ENCODE data around the gene TAF1L. TPM values are rescaled to one million over a fixed set of nuclear protein-coding genes. Genes with fewer than 3 reads are reported as not detected.

TAF1L gene
- total RNA-seq, 1 donor from 2014 or later = not detected

DNA sequence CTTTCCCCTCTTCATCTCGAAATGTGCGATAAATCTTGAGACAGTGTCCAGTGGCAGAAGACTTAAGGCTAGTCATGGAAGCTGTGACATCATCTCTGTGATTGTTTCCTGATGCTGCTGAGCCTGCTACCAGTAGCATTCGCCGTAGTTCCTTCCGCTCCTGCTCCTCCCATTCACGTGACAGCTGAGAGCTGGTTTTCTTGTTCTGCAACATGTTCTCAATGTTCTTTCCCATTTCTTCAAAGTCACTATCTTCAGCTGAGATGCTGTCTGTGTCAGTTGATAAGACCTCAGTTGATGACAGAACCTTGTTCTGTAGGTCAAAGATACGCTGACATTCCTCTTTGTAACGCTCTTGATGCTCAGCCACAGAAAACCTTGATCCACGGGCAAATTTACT lies 3.5 kb downstream of the TAF1L start:
- no peak overlapping the region for H3K27ac Mint-ChIP-seq
- H3K4me3 Mint-ChIP-seq = no peak overlapping the region
- H3K36me3 Mint-ChIP-seq (ENCODE audit: low read depth) = no peaks in the 10 kb centered on the region
- ChIA-PET POLR2A (no interaction called here), CTCF (no interaction called here)
- no peak for DNase-seq
- no peaks in the 10 kb centered on the region for H3K4me1 Mint-ChIP-seq
- no peaks in the 10 kb centered on the region for H3K27me3 Mint-ChIP-seq
- intact Hi-C loops (cut with micrococcal nuclease) = no loop called here
- H3K9me3 Mint-ChIP-seq = no peaks in the 10 kb centered on the region
- ATAC-seq (ENCODE audit: low read depth) = no peak
- TF ChIP-seq CTCF (IDR thresholded peaks at IDR 0.05) = no peak

DNA sequence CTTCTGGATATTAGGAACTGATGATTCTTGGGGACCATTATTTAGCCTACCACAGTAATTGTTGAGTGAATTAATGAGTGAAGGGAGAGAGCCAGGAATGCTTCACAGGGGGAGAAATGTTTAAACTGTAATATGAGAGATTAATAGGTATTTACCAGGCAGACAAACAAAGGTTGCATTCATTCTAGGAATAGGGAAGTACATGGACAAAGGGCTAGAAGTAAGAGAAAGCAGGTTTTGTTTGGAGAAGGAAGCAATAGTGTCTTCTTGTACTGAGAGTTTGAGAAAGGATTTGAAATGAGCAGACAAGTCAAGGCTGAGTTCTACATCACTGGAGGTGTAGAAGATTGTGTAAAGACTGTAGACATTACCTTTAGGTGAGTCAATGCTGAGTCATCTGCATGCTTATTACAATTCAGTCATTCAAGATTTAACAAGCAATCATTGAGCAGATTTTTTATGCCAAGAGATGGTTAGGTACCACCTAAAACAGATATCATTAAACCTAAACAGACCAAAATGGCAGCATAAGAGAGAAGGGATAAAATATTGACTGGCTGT lies 8.0 kb downstream of the TAF1L start:
- CTCF ChIA-PET = no interaction called here
- ATAC-seq (ENCODE audit: low read depth) (no peak), DNase-seq (no peak)
- intact Hi-C loops (cut with micrococcal nuclease) = no loop called here
- no peak for TF ChIP-seq CTCF (IDR thresholded peaks at IDR 0.05)
- H3K36me3 Mint-ChIP-seq (ENCODE audit: low read depth) = no peaks in the 10 kb centered on the region
- H3K4me3 Mint-ChIP-seq = no peak overlapping the region
- H3K27me3 Mint-ChIP-seq = no peaks in the 10 kb centered on the region
- no peaks in the 10 kb centered on the region for H3K4me1 Mint-ChIP-seq
- POLR2A ChIA-PET = no interaction called here
- H3K27ac Mint-ChIP-seq = no peak overlapping the region
- no peaks in the 10 kb centered on the region for H3K9me3 Mint-ChIP-seq

DNA sequence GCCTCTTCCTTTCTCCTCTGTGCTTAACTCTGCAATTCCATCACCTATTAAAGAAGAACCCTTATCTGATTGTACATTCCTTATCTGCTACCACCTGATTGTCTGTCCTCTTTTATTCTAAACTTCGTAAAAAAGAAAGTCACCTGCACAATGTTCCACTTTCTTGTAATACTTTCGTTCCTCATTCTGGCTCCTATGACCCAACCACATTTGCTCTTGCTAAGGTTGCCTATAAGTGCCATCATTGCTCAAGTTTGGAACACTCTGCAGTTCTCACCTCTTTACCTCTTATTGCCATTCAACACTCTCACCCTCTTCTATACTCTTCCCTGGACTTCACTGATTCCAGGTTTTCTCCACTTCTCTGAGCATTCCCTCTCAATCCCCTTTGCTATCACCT lies 10.1 kb downstream of the TAF1L start:
- DNase-seq (no peak), ATAC-seq (ENCODE audit: low read depth) (no peak)
- Mint-ChIP-seq H3K27ac (no peak overlapping the region), H3K4me3 (no peak overlapping the region), H3K4me1 (no peaks in the 10 kb centered on the region), H3K9me3 (no peaks in the 10 kb centered on the region), H3K27me3 (peaks cover 1% of the 10 kb centered on the region), H3K36me3 (ENCODE audit: low read depth) (no peaks in the 10 kb centered on the region)
- ChIA-PET CTCF (no interaction called here), POLR2A (no interaction called here)
- intact Hi-C loops (cut with micrococcal nuclease) = no loop called here
- no peak for TF ChIP-seq CTCF (IDR thresholded peaks at IDR 0.05)

DNA sequence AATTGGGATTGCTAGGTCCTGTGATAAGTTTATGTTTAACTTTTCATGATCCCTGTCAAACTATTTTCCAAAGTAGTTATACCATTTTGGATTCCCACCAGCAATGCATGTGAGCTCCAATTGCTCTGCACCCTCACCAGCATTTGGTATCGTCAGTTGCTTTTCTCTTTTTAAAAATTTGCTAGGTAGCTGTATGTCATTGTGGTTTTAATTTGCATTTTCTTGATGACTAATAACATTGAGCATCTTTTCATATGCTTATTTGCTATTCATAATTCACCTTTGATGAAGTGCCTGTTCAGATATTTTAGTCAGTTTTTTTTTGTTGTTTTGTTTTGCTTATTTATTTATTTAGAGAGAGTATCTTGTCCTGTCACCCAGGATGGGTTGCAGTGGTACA lies 12.5 kb downstream of the TAF1L start:
- no peaks in the 10 kb centered on the region for H3K36me3 Mint-ChIP-seq (ENCODE audit: low read depth)
- intact Hi-C loops (cut with micrococcal nuclease) = no loop called here
- ATAC-seq (ENCODE audit: low read depth) (no peak), DNase-seq (no peak)
- no peak overlapping the region for H3K4me3 Mint-ChIP-seq
- ChIA-PET POLR2A (no interaction called here), CTCF (no interaction called here)
- TF ChIP-seq CTCF (IDR thresholded peaks at IDR 0.05) = no peak
- no peak overlapping the region for H3K27ac Mint-ChIP-seq
- no peaks in the 10 kb centered on the region for H3K4me1 Mint-ChIP-seq
- peaks cover 13% of the 10 kb centered on the region for H3K27me3 Mint-ChIP-seq
- no peaks in the 10 kb centered on the region for H3K9me3 Mint-ChIP-seq

DNA sequence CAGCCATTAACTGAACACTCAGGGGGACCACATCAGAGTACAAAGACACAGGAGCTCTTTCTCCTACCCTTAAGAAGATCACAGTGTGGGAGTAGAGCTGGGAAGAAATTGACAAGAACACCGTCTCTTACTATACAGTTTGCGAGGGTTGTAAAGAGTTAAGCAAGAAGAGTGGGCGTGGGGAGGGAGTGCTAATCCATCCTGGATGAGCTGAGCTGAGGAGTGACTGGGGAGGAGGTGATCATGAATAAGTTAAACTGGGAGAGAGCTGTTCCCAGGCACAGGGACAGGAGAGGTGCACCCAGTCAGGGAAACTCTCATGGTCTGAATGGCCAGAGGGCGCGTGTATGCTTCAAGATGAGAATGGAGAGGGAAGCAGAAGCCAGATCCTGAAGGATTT lies 17.2 kb downstream of the TAF1L start:
- intact Hi-C loops (cut with micrococcal nuclease) = no loop called here
- Mint-ChIP-seq H3K27me3 (peaks cover 21% of the 10 kb centered on the region), H3K27ac (no peak overlapping the region), H3K4me1 (no peaks in the 10 kb centered on the region), H3K36me3 (ENCODE audit: low read depth) (no peaks in the 10 kb centered on the region), H3K9me3 (no peaks in the 10 kb centered on the region), H3K4me3 (no peak overlapping the region)
- DNase-seq (no peak), ATAC-seq (ENCODE audit: low read depth) (no peak)
- CTCF ChIA-PET = no interaction called here
- TF ChIP-seq CTCF (IDR thresholded peaks at IDR 0.05) = no peak
- POLR2A ChIA-PET = no interaction called here
